ENCODE data around the gene DCAF7.

The DCAF7 gene

GRCh38 chr17:63525190-63525946, 24.9 kb upstream of the DCAF7 start:
- no peak for DNase-seq

GRCh38 chr17:63526861-63527260, 23.4 kb upstream of the DCAF7 start:
- DNase-seq: no peak

- no peak for DNase-seq
These were observed 22.1 kb upstream of the DCAF7 start for GRCh38 chr17:63528183-63528582.

GRCh38 chr17:63529711-63530556, 20.3 kb upstream of the DCAF7 start:
- DNase-seq: no peak

GRCh38 chr17:63530557-63531021, 19.7 kb upstream of the DCAF7 start:
- no peak for DNase-seq

- peak; percentile 14 for DNase-seq
These were observed 19.0 kb upstream of the DCAF7 start for GRCh38 chr17:63531022-63531965.

GRCh38 chr17:63533433-63534077, 16.7 kb upstream of the DCAF7 start:
- DNase-seq: no peak

- no peak for DNase-seq
These were observed 16.2 kb upstream of the DCAF7 start for GRCh38 chr17:63534078-63534570.

GRCh38 chr17:63534816-63535455, 15.3 kb upstream of the DCAF7 start:
- no peak for DNase-seq

GRCh38 chr17:63535640-63536039, 14.6 kb upstream of the DCAF7 start:
- no peak for DNase-seq

GRCh38 chr17:63537001-63537400, 13.3 kb upstream of the DCAF7 start:
- DNase-seq: peak; percentile 52

GRCh38 chr17:63537991-63538692, 12.1 kb upstream of the DCAF7 start:
- peak; percentile 12 for DNase-seq

- no peak for DNase-seq
These were observed 11.3 kb upstream of the DCAF7 start for GRCh38 chr17:63538693-63539595.

- no peak for DNase-seq
These were observed 9.7 kb upstream of the DCAF7 start for GRCh38 chr17:63540590-63540989.

GRCh38 chr17:63542218-63542545, 8.1 kb upstream of the DCAF7 start:
- DNase-seq: no peak

GRCh38 chr17:63542942-63543821, 7.1 kb upstream of the DCAF7 start:
- DNase-seq: no peak

GRCh38 chr17:63543822-63544420, 6.4 kb upstream of the DCAF7 start:
- DNase-seq: no peak

- no peak for DNase-seq
These were observed 5.6 kb upstream of the DCAF7 start for GRCh38 chr17:63544467-63545301.
